K562 (cell line): ENCODE data around the gene ZNF790. TPM values are rescaled to one million over a fixed set of nuclear protein-coding genes. Genes with fewer than 3 reads are reported as not detected.

Source experiments
- BRCA1 ChIP-seq, 2 experiments: fragments of 450-650 bp in 1 of 2; sonication (generic) in 1 of 2; formaldehyde crosslinking in 1 of 2; IDR thresholded peaks; 2 replicates each; pipeline versions ENCODE4 v1.5.0 to v1.6.1; 2017 to 2020; ENCODE audit warnings: mild to moderate bottlenecking in 1 of 2, missing genetic modification reagents in 1 of 2
- CEBPG ChIP-seq, 3 experiments: fragments of 200-800 bp in 1 of 3; sonication (Bioruptor generic) in 1 of 3; sonication (generic) in 1 of 3; formaldehyde crosslinking in 1 of 3; IDR thresholded peaks in 2 of 3; conservative IDR thresholded peaks in 1 of 3; 2 replicates each; pipeline versions ENCODE4 v1.6.1 to v1.8.0; 2016 to 2022; ENCODE audit warnings: missing compliant biosample characterization in 2 of 3, missing genetic modification characterization in 2 of 3, mild to moderate bottlenecking in 1 of 3, missing genetic modification reagents in 1 of 3
- GATAD2B ChIP-seq: fragments of 450-650 bp; IDR thresholded peaks from 2 replicates; pipeline ENCODE4 v1.6.1; 2017; ENCODE audit warnings: mild to moderate bottlenecking, borderline replicate concordance
- HDAC8 ChIP-seq: fragments of 450-650 bp; IDR thresholded peaks from 2 replicates; pipeline ENCODE4 v1.6.1; 2016; ENCODE audit warnings: mild to moderate bottlenecking, missing genetic modification characterization, moderate library complexity, missing compliant biosample characterization
- HES1 ChIP-seq: fragments of 450-650 bp; IDR thresholded peaks from 2 replicates; pipeline ENCODE4 v1.6.1; 2016; ENCODE audit warnings: low read depth, mild to moderate bottlenecking, moderate library complexity
- HOXB6 ChIP-seq: fragments of 250-450 bp; sonication (Bioruptor Pico); IDR thresholded peaks from 2 replicates; pipeline ENCODE4 v1.5.1; 2022; ENCODE audit warnings: mild to moderate bottlenecking, borderline replicate concordance
- IRF2 ChIP-seq: sonication (generic); formaldehyde crosslinking; IDR thresholded peaks from 2 replicates; pipeline ENCODE4 v1.8.1; 2022; ENCODE audit warnings: mild to moderate bottlenecking, missing genetic modification reagents
- JUND ChIP-seq, 2 experiments: IDR thresholded peaks; 2 replicates in 1 of 2; 3 replicates in 1 of 2; pipeline ENCODE4 v1.6.1; 2011; ENCODE audit warnings: borderline replicate concordance in 2 of 2, low read depth in 2 of 2, low read length in 2 of 2, improper control_type of control experiment in 1 of 2, missing biosample characterization in 1 of 2, missing genetic modification characterization in 1 of 2, missing genetic modification reagents in 1 of 2
- KDM2B ChIP-seq: fragments of 250-450 bp; sonication (Bioruptor Pico); IDR thresholded peaks from 2 replicates; pipeline ENCODE4 v1.8.0; 2021; ENCODE audit warnings: mild to moderate bottlenecking, moderate library complexity
- KHSRP ChIP-seq: fragments of 450-650 bp; IDR thresholded peaks from 2 replicates; pipeline ENCODE4 v1.6.1; 2017
- NEUROD1 ChIP-seq: fragments of 150-350 bp; IDR thresholded peaks from 2 replicates; pipeline ENCODE4 v1.6.1; 2014; ENCODE audit warnings: borderline replicate concordance, low read length, low read depth; ENCODE audit not compliant: partially characterized antibody
- NFXL1 ChIP-seq: fragments of 450-650 bp; formaldehyde crosslinking; IDR thresholded peaks from 2 replicates; pipeline ENCODE4 v1.4.0; 2021; ENCODE audit warnings: mild to moderate bottlenecking
- PTRF ChIP-seq: fragments of 450-650 bp; IDR thresholded peaks from 2 replicates; pipeline ENCODE4 v1.6.1; 2016; ENCODE audit warnings: mild to moderate bottlenecking, missing genetic modification characterization, missing compliant biosample characterization
- RAD21 ChIP-seq, 2 experiments: fragments of 250-450 bp in 1 of 2; fragments of 450-650 bp in 1 of 2; sonication (Bioruptor Pico) in 1 of 2; formaldehyde crosslinking in 1 of 2; IDR thresholded peaks in 1 of 2; conservative IDR thresholded peaks in 1 of 2; 2 replicates each; pipeline versions ENCODE4 v1.4.0 to v1.8.0; 2020 to 2022; ENCODE audit warnings: mild to moderate bottlenecking in 2 of 2, moderate library complexity in 1 of 2
- RBM39 ChIP-seq: fragments of 200-400 bp; formaldehyde crosslinking; optimal IDR thresholded peaks from 2 replicates; pipeline ENCODE3; 2018; ENCODE audit warnings: low read depth, low read length
- TSHZ1 ChIP-seq: fragments of 250-450 bp; sonication (Bioruptor Pico); IDR thresholded peaks from 2 replicates; pipeline ENCODE4 v1.4.0; 2020; ENCODE audit warnings: mild to moderate bottlenecking, moderate library complexity
- ZNF232 ChIP-seq: sonication (generic); formaldehyde crosslinking; IDR thresholded peaks from 2 replicates; pipeline ENCODE4 v1.8.0; 2022; ENCODE audit warnings: mild to moderate bottlenecking, missing genetic modification reagents
- ZNF311 ChIP-seq: fragments of 250-450 bp; sonication (Bioruptor Pico); IDR thresholded peaks from 2 replicates; pipeline ENCODE4 v1.4.0; 2020; ENCODE audit warnings: mild to moderate bottlenecking, moderate library complexity
- ZNF696 ChIP-seq: fragments of 250-450 bp; sonication (Bioruptor Pico); conservative IDR thresholded peaks from 2 replicates; pipeline ENCODE4 v1.4.0; 2020; ENCODE audit warnings: mild to moderate bottlenecking, moderate library complexity
- polyA plus RNA-seq, 8 experiments: library from polyadenylated mRNA; depleted of rRNA in 4 of 8; stranded (reverse) in 5 of 8; unstranded in 3 of 8; fragments of >200 nt; fragmentation: Nextera tagmentation in 2 of 8; fragmentation: Illumina TruSeq in 1 of 8; extraction: Ambion mirVana in 2 of 8; extraction: Trizol in 1 of 8; gene quantifications; 2 replicates each; pipeline versions ENCODE4 v1.2.1 to v1.2.3, GENCODE V29; 2011 to 2014; ENCODE audit warnings: inconsistent platforms in 1 of 8, missing spikeins in 1 of 8
- total RNA-seq, 7 experiments: library from RNA; depleted of rRNA in 6 of 7; stranded (reverse); fragments of >200 nt in 6 of 7; fragmentation: Illumina TruSeq in 2 of 7; extraction: Trizol in 2 of 7; gene quantifications; 2 replicates each; pipeline versions ENCODE4 v1.2.1 to v1.2.3, GENCODE V29; 2011 to 2021; ENCODE audit warnings: low replicate concordance in 1 of 7
- TF ChIP-seq, protein P1 (sequence below): fragments of 450-650 bp; conservative IDR thresholded peaks from 2 replicates; pipeline ENCODE4 v1.6.1; 2016; ENCODE audit warnings: missing genetic modification characterization, low read depth, mild to moderate bottlenecking, missing compliant biosample characterization, moderate library complexity
- TF ChIP-seq, protein P2 (sequence below): fragments of 250-450 bp; sonication (Bioruptor Pico); IDR thresholded peaks from 2 replicates; pipeline ENCODE4 v1.8.0; 2021; ENCODE audit warnings: moderate library complexity, mild to moderate bottlenecking, inconsistent platforms

Gene ZNF790
- total and polyA plus RNA-seq, 9 of the 15 experiments (the other 6 are each of a cell fraction or from before 2014, with no cell fraction given), result 0.33 to 1.7 (median 0.53) TPM

DNA sequence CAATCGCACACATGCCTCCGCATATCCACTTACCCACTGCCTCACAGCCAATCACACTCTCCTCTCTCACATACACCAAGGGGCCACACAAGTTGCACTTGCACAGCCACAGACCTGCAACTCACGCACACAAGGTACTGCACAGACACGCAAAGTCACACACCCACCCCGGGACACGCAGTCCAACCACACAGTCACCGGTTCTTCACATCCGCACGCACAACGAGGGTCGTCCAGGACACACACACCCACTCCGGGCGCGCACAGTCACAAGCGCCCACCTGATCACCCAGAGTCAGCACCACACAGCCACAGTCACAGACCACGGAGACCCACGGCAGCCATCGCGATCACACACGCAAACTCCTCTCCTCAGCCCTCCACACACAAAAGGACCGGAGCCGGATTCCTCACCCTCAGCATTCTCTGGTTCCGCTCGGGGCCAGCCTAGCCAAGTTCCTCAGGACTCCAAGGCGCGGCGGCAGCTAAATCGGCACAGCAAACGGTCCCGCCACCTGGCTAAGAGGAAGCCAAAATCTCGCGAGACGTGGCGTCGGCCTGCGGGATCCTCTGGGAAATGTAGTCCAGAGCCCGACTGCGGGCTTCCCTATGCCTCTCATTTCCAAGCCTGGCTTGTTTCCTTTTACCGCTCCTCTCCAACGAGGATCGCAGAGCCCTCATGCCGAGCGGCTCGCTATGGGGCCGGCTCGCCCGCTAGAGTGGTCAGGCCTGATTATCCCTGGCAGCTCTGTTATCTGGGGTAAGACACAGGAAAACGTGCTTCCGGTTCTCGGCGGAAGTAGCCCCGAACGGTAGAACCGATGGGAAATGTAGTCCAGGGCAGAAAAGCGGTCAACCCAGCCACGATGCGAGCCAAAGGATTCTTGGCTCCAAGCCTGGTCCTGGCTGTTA lies 65.6 kb downstream of the ZNF790 start, which contains the start of gene ZNF850 (continued):
- TF ChIP-seq TSHZ1 (CRISPR knock-in tag) (no peak), HDAC8 (tag) (no peak), KHSRP (no peak), NFXL1 (CRISPR knock-in tag) (no peak), BRCA1 (IDR thresholded peaks at IDR 0.05) (no peak), BRCA1 (CRISPR knock-in tag; IDR thresholded peaks at IDR 0.05) (no peak), RBM39 (no peak), IRF2 (CRISPR knock-in tag) (no peak), JUND (IDR thresholded peaks at IDR 0.05; ENCODE audit: borderline replicate concordance, low read depth, low read length) (0 out of 2 replicates have a peak, but pooled peaks have one; percentile 2), JUND (tag; IDR thresholded peaks at IDR 0.05; ENCODE audit: borderline replicate concordance, low read depth, low read length) (no peak), PTRF (tag) (no peak), ZNF232 (CRISPR knock-in tag) (no peak), KDM2B (CRISPR knock-in tag) (no peak), ZNF311 (CRISPR knock-in tag) (no peak), GATAD2B (no peak), HES1 (no peak), NEUROD1 (peak; percentile 30), CEBPG (CRISPR knock-in tag; IDR thresholded peaks at IDR 0.05) (no peak), CEBPG (tag; conservative IDR thresholded peaks at IDR 0.05 in 1 of 2, IDR thresholded peaks at IDR 0.05 in 1 of 2) (no peak), RAD21 (CRISPR knock-in tag; conservative IDR thresholded peaks at IDR 0.05 in 1 of 2, IDR thresholded peaks at IDR 0.05 in 1 of 2) (no peak), ZNF696 (CRISPR knock-in tag) (no peak), HOXB6 (CRISPR knock-in tag) (no peak)
- TF ChIP-seq, protein P1, sequence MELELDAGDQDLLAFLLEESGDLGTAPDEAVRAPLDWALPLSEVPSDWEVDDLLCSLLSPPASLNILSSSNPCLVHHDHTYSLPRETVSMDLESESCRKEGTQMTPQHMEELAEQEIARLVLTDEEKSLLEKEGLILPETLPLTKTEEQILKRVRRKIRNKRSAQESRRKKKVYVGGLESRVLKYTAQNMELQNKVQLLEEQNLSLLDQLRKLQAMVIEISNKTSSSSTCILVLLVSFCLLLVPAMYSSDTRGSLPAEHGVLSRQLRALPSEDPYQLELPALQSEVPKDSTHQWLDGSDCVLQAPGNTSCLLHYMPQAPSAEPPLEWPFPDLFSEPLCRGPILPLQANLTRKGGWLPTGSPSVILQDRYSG, result peak; percentile 72; the same call in 1 of the 2 replicates
- TF ChIP-seq, protein P2, sequence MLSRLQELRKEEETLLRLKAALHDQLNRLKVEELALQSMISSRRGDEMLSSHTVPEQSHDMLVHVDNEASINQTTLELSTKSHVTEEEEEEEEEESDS (CRISPR knock-in tag), result no peak
